Measurements from ENCODE around the gene SGCA.

Gene SGCA

GRCh38 chr17:50134206-50135110 lies 31.3 kb upstream of the SGCA start:
- DNase-seq (ENCODE audit: low spot score) = no peak

GRCh38 chr17:50135316-50136095 lies 30.3 kb upstream of the SGCA start:
- DNase-seq (ENCODE audit: low spot score) = no peak

- DNase-seq (ENCODE audit: low spot score) = no peak
Observed at GRCh38 chr17:50136096-50136687, 29.6 kb upstream of the SGCA start.

DNA sequence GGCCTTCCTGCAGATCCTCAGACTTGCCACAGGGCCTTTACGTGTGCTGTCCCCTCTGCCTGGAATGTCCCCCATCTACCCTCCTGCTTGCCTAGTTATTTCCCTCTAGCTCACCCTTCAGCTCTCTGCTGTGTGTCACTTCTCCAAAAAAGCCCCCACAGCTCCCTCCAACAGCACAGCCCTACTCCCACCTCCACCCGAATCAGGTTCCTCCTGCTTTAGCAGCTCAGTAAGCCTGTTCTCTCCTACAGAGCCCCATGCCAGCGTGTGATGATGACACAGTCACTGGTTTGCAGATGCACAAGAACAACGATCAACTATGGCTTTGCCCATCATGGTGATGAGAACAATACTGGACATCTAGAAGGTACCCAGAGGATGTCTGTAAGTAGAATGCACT lies 28.8 kb upstream of the SGCA start:
- no peak for DNase-seq (ENCODE audit: low spot score)

GRCh38 chr17:50139185-50139783 lies 26.5 kb upstream of the SGCA start:
- no peak for DNase-seq (ENCODE audit: low spot score)

GRCh38 chr17:50139950-50140885 lies 25.6 kb upstream of the SGCA start:
- no peak for DNase-seq (ENCODE audit: low spot score)

DNA sequence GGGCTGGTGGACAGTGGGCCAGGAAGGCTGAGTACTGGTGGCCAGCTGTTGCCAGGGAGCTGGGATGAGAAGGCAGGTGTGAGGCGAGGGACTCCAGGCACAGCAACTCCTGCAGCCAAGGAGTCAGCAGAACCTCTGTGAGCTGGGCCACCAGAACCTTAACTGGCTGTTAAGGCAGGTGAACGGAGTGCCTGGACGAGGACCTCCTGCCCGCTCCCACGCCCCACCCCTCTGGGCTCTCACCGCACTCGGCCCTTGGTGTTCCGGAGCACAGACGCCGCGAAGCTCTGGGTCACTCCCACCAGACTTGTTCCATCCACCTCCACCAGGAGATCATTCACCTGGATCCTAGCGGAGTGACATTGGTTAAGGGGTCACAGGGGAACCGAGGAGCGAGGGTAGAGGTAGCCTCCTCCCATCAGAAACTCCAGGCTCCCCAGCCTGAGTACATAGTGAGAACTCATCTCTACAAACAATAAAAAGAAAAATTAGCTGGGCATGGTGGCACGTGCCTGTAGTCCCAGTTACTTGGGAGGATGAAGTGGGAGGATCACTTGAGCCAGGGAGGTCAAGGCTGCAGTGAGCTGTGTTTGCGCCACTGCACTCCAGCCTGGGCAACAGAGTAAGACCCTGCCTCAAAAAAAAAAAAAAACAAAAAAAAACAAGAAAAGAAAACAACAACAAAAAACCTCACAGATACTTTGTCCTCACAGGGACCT lies 24.6 kb upstream of the SGCA start:
- DNase-seq (ENCODE audit: low spot score) = no peak

GRCh38 chr17:50141745-50142110 lies 24.1 kb upstream of the SGCA start:
- DNase-seq (ENCODE audit: low spot score) = no peak

DNA sequence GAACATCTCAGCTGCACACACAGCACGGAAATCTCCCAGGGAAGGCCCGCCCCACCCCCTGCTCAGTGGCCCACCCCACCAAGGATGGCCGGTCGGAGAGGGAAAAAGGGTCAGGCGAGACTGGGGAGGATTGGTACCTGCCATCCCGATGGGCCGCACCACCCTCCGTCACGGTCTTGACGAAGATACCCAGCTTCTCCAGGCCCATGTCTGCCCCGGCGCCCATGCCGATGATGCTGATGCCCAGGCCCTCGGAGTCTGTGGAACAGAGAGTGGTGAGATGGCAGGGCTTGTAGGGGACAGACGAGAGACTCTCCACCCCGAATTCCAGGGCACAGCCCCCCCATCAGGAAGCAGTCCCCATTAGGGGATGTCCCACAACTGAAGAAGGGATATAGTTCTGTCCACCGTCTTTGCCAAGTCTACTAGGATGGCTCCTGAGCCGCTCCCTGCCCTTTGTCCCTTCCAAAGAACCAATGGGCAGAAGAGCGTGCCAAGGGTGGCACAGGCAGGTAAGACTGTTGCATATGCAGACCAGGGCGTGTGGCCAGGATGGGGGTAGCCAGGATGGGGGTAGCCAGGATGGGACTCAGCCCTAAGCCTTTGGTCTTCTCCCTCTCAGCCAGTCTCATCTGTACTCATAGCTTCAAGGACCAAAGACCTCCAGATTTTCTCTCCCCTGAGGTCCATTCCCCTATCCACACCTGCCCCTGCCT lies 22.2 kb upstream of the SGCA start:
- DNase-seq (ENCODE audit: low spot score) = no peak

DNA sequence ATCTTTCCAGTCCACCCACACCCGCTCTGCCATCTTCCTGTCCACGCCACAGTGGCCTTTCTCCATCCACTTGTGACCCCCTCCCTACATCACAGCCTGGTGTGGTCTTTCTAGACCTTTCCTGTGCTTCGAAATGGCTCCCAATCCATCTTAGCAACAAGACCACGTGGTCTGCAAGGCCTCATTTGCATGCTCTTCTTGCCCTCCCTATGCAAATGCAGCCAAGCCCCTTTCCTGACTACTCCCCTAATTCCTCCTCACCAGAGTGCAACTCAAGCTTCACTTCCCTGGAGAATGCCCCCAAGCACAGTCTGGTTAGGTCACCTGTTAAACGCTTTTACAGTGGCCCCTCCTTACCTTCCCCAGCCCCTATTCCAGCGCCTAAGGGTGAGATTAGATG lies 21.4 kb upstream of the SGCA start:
- DNase-seq (ENCODE audit: low spot score) = no peak

- no peak for DNase-seq (ENCODE audit: low spot score)
Observed at GRCh38 chr17:50144845-50145531, 20.8 kb upstream of the SGCA start.

- no peak for DNase-seq (ENCODE audit: low spot score)
Observed at GRCh38 chr17:50145532-50146229, 20.1 kb upstream of the SGCA start.

DNA sequence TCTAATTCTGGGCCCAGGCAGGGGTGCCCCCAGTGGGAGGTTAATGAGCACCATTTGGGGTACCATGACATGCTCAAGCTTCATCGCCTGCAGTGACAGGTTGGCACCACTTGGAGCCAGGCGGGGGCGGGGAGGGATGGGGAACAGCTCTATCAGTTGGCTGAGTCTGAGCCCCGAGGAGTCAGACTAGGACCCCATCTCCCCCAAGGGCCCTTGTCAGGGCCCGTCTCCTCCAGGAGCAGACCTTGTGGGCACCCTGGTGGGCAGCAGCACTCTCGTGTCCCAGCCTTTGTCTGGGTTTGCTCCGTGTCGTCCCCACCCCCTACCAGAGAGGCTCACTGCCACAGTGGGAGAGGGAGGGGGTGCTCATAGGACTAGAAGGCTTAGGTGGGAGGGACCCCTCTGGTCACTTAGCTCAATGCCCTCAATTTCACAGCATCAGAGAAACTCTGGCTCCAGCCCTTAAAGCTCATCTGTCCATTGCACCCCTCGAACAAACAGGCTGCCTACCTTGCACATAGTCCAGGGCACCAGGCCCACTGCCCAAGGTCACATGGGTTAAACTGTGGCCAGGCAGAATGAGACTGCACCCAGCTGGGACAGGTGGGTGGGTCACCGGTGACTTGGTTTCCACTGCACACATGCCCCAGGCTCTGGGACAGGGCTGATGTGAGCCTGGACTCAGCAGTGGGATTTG lies 19.4 kb upstream of the SGCA start:
- no peak for DNase-seq (ENCODE audit: low spot score)

DNA sequence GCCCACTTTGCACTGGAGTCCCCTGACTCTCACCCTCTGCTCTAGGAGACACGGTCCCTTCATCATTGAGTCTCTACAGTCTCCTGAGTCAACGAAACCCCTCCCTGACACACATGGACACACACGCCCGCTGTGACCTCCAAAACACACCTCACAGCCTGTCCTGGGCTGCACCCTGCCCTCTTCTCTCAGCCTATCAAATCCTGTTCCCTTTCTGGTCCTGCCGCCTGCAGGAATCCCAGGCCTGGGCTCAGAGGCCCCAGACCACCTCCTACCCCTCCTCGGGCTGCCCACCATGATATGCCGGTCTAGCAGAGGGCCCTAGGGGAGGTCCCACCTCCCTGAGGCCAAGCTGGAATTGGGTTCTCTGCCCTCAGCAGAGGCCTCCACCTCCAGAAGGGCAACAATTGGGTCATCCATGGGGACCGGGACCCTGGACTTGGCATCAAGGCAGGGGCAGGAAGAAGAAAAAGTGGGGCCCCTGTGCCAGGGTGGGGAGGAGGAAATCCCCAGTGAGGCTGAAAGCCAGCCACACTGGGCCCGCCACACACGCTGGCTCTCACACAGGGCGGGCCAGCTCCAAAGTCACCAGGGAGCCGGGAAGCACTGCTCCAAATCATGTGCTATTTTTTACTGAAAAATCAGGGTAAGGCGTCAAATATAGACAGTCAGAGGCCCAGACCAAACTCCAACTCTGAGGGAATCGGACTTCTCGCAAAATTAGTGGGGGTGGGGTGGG lies 18.7 kb upstream of the SGCA start:
- no peak for DNase-seq (ENCODE audit: low spot score)

DNA sequence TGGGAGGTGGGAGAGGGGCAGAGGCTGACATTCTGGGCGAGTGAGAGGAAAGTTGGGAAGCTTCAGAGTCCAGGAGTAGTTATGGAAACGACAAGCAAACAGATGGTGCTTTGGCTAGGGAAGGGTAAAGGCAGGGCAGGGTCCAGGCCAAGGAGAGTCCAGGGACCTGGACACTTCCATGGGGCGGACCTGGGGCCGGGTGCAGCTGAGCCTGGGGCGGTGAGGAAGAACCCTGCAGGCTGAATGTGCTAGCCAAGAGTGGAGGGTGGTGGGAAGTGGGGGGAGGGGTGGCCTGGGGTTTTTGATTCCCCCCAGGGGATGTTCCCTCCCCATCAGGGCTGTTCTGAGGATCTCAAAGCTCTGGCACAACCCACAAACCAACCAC lies 18.0 kb upstream of the SGCA start:
- no peak for DNase-seq (ENCODE audit: low spot score)

DNA sequence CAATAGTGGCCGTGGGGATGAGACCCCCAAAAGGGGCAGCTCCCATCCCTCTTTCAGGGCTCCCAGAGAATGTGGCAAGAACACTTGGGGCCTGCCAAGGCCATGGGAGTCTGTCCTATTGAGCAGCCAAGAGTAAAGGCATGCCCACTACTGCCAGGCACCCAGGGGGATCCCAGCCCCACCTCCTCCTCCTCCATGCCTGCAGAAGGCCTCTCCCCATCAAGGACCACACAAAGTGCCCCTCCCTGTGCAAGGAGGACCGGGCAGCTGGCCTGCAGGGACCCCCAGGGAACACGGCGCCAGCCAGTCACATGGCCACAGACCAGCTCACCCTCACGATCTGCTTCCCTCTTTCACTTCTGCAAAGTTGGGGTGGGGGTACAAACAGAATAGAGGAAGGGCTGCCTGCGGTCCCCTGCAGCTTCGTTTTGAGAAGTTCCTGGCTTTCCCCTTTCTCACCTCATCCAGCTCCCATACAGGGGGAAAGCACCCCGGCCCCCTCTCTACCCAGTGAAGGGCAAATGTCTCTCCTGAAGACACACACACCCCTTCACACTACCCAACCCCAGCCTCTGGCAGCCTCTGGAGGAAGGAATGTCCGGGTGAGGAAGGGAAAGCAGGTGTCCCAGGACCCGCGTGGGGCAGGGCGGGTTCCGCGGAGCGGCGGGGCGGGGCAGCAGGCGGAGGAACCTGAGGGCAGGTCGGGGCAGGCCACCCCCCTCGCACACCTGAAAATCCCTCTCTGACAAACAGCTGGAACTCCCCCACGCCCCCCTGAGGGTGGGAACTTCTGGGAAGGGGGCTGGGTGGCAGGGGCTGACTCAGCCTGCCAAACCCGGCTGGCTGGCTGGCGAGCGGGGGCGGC lies 17.3 kb upstream of the SGCA start:
- DNase-seq (ENCODE audit: low spot score) = peak; percentile 80

DNA sequence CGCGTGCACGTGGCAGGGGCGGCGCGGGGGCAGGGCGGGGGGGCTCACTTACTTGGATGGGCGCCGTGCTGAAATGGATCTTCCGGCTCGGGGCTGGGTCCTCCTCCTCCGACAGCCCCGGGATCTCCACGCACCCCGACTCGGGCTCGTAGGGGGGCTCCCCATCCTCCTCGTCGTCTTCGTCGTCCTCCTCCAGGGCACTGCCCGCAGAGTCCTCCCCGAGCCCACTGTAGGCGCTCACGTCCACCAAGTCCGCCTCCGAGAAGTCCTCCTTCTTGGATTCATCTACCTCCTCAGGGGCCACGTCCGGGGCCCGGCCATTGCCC lies 16.8 kb upstream of the SGCA start:
- DNase-seq (ENCODE audit: low spot score) = no peak

Data from pons (tissue), 1 donor.